AG09309 (cell line): ENCODE measurements around the gene ARL4A.

Experiments
- DNase-seq: peaks from one replicate; pipeline ENCODE4 v3.0.0-alpha.2; 2010; ENCODE audit warnings: low read depth
- H3K4me3 ChIP-seq: 2 replicates; pipeline ENCODE4 v1.5.1; 2011; ENCODE audit warnings: mild to moderate bottlenecking, low read depth, low read length, moderate library complexity; ENCODE audit not compliant: control insufficient read depth
- TF ChIP-seq, protein P1 (sequence below): IDR thresholded peaks from 2 replicates; pipeline ENCODE4 v1.5.1; 2011; ENCODE audit warnings: mild to moderate bottlenecking, low read depth, low read length, inconsistent platforms; ENCODE audit not compliant: insufficient read depth, control insufficient read depth; ENCODE audit errors: missing control alignments

The ARL4A gene

DNA sequence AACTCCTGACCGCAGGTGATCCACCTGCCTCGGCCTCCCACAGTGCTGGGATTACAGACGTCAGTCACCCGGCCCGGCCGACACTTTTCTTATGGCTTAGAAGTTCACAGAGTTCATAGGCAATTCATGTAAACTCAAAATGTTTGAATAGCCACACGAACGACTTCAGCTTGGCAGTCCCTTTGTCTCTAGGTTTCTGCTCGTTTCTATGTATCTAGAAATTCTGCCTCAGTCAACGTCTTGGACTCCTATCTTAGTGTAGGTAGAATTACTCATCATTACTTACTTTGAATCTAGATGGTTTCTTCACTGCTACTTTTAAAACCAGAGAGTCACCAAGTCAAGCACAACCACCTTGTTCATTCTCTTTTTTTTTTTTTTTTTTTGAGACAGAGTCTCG is 23.7 kb downstream of the ARL4A start:
- TF ChIP-seq, protein P1, sequence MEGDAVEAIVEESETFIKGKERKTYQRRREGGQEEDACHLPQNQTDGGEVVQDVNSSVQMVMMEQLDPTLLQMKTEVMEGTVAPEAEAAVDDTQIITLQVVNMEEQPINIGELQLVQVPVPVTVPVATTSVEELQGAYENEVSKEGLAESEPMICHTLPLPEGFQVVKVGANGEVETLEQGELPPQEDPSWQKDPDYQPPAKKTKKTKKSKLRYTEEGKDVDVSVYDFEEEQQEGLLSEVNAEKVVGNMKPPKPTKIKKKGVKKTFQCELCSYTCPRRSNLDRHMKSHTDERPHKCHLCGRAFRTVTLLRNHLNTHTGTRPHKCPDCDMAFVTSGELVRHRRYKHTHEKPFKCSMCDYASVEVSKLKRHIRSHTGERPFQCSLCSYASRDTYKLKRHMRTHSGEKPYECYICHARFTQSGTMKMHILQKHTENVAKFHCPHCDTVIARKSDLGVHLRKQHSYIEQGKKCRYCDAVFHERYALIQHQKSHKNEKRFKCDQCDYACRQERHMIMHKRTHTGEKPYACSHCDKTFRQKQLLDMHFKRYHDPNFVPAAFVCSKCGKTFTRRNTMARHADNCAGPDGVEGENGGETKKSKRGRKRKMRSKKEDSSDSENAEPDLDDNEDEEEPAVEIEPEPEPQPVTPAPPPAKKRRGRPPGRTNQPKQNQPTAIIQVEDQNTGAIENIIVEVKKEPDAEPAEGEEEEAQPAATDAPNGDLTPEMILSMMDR: no peak
- DNase-seq: no peak
- no peak overlapping the region for H3K4me3 ChIP-seq

DNA sequence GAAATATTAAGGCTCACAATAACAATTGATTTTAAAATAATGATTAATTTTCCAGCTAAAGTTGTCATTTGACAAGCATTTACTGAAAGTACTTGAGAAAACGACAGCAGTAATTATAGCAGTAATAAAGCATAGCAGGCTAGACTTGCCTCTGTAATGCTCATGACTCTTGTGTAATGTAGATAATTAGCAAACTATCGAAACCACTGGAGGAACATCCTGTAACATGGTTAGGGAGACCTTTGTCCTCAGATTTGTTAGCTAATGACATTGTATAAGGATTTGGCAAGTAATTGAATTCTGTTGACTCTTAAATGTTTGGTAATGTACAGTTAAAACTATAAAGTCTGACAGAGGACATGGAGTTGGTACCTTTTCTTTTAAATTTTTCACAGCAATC is 24.8 kb downstream of the ARL4A start:
- TF ChIP-seq, protein P1: no peak

DNA sequence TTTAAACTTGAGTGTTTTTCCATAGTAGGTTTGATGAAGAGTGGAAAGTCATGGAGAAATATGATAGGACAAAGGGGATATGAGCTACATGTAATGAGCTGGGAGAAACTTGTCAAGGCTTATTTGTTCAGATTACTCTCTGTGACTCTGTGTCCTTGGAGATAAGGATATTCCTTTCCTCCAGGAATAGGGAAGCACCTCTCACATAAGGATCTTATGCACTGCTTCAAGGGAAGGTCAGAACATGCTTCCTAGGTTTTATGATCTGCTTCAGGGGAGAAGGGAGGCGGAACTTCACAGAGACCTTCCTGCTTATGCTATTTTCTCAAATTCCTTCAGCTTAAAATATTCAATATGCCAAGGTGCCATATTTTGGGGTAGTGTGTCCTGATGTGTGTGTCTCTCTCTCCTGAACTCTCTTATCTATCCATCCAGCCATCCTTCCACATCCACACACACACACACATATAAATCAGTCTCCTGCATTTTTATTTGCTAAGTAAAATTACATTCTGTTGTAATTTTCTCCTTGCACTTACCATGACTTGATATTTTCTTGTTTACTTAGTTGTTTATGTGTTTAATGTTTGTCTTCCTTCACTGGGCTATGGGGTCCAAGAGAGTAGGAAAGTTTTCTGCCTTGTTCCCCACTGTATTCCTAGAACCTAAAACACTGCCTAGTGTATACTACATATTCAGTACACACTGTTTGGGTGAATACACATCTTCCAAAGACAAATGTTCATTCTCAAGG is 26.4 kb downstream of the ARL4A start:
- no peak for DNase-seq
- TF ChIP-seq, protein P1: no peak
- H3K4me3 ChIP-seq: no peak overlapping the region

More for the DNA sequence above, 24.8 kb downstream of the ARL4A start:
- H3K4me3 ChIP-seq: no peak overlapping the region
- no peak for DNase-seq

DNA sequence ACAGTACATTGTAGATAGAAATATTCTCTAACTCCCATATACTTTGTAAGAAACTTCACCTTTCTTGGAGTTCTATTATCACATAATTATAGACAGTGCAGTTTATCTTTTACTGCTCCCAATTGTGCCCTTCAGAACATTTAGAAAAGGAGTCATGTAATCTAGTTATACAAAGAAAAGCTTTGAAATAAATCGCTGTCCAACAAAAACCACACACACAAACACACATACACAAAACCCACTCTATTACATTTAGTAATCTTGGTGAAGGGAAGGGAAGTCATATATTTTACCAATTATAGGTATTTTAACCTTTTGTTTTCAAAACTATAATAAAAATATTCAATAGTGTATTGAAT is 26.9 kb downstream of the ARL4A start:
- DNase-seq: no peak
- H3K4me3 ChIP-seq: no peak overlapping the region
- TF ChIP-seq, protein P1: no peak

DNA sequence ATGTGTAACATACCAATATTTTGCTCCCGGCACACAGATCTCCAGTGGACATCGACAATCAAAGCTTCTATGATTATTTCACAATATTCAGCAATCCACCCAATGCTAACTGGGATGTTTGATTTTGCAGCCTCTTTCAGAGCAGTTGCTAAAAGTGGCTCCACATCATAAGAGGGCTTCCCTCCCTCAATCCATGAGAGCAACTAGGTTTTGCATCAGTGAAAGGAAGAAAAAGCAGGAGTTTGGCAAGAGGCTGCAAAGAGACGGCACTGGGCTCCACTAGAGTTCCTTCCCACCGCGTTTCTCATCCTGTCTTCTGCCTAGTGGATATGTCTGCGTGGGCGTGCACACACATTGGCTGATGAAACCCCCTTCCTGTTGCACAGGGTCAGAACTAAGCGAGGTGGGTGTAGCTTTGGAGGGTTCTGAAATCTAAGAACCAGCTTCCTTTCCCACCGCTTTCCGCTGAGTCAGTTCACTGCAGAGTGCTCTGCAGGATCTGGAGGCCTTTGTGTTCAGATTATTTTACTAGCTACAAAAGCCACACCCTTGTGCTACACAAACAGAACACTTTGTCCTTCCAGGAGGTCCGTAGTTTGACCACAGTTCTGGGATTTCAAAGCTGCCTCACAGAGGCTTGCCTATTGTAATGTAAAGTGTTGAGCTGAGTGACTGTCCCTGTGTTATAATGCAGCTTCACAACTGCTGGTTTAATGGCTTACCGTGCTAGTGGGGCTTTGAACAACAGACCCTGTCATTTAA is 28.1 kb downstream of the ARL4A start:
- peak; percentile 84 for DNase-seq
- TF ChIP-seq, protein P1: no peak
- peak overlapping the region; percentile 15 for H3K4me3 ChIP-seq

DNA sequence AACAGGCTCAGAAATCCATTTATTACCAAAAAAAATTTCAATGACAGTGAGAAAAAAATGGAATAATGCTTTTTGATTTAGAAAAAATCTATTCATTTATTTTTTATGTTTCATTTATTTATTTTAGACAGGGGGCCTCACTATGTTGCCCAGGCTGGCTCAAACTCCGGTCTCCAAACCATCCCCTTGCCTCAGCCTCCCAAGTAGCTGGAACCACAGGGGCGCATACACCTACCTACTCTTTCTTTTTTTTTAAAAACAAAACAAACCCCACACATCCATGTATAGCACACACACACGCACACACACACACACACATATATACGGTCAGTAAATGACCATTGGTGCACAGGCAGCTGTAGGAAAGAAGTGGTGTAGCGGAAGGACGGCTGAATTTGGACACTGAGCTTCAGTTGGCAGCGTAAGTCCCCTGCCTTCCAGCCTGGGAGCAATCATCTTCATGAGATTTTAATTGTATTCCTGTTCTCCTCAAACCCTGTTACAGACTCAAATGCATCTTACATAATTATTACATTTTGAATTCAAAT is 28.8 kb downstream of the ARL4A start:
- TF ChIP-seq, protein P1: no peak
- no peak overlapping the region for H3K4me3 ChIP-seq
- no peak for DNase-seq
